Activated naive CD4-positive, alpha-beta T cell treated with Interleukin-2 at 50 U/mL for 16 hours (primary cell): ENCODE data around the gene PLET1.
A peak's percentile ranks its signal among the peaks of the same experiment; 100 is the strongest.

Experiments used
- DNase-seq: peaks from one replicate; pipeline ENCODE4 v3.0.0-alpha.2; 2020

The PLET1 gene

DNA sequence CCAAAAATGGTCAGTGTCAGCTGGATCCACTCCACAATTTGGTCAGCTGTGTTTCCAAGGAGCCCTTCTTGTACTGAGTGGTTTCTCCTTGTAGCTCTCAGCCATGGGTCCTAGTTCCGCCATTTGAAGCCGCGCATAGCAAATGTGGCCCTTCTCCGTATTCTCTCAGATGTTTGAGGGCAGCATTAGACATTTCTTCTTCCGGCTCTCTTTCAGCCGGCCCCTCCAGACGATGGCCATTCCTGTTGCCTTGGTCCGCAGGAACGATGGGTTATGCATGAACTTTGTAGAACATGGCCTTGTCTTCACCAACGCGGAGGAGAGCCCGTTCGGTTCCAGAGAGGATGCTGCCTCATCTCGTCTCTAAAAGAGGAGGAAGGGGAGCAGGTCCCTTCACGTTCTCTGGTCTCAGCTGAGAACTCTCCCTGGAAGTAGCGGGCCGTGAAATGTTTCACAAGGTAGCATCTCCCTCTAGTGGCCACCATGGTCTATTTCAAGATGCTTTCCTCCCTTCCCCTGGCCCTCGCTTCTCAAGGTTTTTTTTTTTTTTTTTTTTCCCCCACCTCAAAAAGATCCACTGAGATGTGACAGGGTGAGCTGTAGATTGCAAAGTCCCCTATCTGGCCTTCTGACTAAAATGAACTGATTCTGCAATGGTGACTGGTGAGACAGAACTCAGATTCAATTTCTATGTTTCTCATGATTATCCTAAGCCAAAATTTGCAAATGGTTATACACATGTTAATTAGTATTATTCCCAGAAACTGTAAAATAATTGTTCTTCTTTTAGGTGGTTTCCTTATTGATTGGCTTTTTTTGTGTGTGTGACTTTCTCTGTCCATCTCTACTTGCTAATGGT is 19.8 kb upstream of the PLET1 start:
- DNase-seq: peak; percentile 63

DNA sequence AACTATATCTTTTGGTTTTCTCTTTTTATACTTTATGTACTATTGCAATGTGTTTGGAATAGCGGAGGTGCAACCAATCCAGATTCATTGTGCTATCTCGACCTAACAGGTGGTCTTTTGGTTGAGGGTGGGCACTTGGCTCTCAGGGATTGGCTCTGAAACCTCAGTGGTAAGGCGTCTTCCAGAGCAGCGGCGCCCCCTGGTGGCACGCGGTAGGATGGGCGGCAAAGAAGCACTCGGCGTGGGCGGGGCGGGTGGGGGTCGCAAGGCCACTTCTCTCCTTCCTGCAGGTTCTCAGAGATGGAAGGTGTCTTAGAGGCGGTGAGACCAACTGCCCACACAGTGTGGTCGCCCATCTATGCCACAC is 19.2 kb upstream of the PLET1 start:
- DNase-seq: peak; percentile 75

DNA sequence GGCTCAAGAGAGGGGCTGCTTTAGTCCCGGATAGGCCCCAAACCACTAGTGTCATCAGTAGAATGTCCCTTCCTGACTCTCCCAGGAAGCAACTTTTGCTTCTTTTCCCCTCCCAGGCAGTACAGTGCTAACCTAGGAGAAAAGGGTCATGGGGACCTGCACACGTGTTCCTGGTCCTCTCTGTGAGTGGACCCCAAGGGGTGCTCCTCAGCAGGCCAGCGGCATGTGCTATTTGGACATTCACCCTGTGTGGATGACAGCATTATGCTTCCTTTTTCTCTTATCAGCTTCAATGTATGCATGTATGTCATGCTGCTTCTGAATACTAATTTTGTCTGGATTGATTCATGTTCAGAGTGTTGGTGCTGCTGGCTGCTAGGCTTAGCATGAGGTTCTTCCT is 18.1 kb upstream of the PLET1 start:
- DNase-seq: no peak

DNA sequence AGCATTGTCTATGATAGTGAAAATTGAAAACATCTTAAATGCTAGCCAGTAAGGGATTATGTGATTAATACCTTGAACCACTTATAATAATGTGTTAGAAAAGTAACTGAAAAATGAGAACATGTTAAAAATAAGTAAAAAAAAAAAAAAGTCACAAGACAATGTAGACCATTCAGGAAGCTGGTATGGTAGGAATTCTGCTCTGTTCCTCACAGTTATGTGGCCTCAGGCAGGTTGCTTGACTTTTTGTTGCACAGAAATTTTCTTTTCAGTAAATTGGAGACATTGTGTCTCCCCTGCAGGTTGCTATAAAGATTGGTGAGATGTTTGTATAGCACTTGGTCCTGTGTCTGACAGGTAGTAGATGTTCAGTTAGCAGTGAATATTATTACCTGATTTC is 17.3 kb upstream of the PLET1 start:
- DNase-seq: no peak

DNA sequence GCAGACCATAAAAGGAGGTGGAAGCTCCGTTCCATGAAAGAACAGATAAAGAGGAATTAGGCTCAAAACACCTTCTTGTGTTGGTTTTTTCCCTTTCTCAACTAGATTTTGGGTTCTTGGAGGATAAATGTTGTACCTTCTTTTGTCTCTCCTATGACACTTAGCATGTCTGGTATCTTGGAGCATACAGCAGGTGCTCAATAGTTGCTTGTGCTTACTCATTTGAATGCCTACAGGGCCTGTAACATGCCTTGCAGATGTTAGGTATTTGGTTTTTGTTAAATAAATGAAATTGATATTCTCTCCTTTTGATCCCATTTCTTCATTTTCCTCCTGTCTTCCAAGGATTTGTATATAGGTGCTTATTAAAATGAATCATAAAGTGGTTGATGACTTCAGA is 16.4 kb upstream of the PLET1 start:
- no peak for DNase-seq

DNA sequence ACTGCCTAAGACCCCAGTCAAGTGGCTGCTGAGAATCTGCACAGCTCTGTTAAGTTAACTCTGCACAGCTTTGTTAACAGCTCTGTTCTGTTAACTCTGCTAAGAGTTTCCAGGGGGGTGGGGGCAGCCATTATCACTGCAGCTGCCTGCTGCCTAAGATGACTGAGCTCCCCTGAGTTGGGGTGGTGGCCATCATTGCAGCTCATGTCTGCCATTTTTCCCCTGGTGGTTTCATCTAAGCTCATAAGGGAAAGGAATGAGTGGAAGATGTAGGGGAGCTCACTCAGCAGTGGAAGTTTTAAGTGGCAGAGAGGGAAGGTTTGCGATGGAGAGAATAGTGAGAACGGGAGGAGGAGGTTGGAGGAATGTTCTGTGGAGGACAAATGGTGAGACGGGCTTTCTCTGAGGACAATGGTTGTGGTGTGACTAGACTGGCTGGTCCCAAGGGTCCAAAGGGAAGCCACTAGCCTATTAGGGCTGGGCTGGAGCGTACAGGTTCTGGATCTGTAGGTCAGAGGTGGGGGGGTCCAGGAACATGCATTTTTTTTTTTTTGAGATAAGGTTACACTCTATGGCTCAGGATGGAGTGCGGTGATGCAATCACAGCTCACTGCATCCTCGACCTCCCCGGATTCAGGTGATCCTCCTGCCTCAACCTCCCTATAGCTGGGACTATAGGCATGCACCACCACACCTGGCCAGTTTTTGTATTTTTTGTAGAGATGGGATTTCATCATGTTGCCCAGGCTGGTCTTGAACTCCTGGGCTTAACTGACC is 13.5 kb upstream of the PLET1 start:
- no peak for DNase-seq

DNA sequence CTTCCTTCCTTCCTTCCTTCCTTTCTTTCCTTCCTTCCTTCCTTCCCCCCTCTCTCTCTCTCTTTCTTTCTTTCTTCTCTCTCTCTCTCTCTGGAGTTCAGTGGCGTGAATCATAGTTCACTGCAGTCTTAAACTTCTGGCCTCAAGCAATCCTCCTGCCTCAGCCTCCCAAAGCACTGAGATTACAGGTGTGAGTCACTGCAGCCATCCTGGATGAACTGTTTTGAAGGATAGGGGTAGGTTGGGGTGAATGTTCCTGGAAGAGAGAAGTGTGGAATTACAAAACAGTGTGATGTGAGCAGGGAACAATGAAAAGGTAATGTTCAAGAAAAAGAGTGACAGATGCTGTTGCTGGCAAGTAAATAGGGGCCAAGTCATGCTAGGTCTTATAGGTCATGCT is 12.4 kb upstream of the PLET1 start:
- no peak for DNase-seq

DNA sequence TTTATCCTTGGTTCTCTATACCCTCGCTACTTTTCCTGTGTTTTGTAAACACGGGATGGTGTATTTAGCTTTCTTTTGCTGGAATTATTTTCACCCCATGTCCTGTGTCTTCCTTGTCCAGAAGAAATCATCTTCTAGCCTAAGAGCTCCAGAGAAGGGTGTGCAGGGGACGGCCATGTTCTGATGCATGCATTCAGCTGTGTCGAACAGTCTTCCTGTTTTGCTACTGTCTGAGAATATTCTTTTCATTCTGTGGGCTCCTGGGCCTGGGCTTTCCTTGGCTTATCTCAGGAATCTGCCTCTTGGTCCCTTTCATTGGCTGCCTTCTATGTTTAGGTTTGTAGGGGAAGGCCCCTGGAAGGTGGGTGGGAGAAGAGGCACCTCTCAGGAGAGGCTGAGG is 10.6 kb upstream of the PLET1 start:
- DNase-seq: no peak

DNA sequence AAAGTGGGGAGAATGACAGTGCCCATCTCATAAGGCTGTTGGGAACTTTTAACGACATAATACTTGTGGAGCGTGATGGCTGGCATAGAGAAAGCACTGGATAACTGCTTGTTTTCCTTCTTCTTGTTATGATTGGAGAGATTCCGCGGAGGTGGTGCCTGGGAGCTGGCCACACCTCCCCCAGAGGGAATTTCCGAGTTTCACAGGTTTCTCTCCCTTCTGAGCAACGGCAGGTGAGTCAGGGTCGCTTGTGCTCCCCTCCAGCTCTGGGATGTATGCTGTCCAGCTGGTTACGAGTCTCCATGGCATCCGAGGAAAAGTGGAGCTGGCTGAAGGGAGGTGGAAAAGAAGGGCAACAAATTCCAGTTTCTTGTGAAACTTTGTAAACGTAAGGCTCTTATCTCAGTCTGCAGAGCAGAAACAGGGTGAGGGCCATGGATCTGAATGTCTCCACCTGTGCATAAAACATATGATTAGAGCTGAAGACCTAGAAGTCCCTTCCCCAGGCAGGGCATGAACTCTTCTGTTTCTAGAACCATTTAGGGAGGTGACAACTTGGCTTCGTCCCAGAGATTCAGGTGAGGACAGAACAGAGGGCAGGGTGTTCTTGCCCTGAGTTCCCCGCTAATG is 10.0 kb upstream of the PLET1 start:
- DNase-seq: no peak

DNA sequence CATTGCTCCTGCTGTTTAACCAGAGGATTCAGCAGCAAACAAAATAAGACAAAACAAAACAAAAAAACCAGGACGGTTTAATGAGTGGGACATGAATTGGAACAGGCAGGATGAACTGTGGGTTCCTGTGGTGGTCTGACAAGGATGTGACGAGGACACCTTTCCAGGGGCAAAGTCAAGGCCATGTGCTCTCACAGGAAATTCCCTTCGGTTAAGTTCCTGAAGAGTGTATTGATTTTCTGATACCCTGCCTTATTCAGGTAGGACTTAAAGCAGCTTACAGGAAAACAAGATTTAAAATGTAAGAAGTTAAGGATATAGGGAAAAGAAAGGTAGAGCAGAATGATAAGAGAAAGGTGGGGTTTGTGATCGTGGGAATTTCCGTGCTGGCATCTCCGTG is 8.5 kb upstream of the PLET1 start:
- no peak for DNase-seq

DNA sequence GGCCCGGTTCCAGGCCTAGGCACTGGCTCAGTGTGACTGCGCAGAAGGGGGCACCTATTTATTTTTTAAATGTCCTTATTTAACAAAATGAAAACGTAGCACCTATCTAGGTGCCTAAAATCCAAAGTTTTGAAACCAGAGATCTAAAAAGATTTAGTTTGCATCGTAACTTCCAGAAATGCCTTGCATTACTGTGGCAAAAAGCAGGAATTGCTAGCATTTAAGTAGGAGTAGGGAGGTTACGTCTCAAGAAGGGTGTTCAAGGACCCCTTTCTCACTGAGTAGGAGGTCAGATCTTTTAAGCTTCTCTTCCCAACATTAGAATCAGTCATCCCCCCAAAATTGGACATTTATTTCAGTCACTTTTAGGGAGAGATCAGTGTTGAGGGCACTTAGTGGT is 7.7 kb upstream of the PLET1 start:
- DNase-seq: no peak

DNA sequence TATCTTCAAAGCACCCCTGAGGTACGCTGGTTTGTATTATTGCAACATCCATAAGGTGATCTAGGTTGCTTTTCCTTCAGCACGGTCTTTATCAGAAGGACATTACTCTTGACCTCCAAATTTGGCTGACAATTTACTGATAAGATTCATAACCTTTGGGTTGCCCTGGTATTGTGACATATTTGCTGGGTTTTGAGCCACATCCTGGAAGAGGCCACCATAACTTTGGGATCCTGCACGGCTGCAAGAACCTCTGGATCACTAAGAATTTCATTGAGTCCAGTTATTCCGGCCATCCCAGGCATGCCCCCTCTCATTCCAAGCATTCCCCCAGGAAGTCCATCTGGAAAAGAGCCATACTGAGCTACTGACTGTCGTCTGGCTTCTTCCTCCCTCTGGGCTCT is 6.5 kb upstream of the PLET1 start:
- DNase-seq: no peak

DNA sequence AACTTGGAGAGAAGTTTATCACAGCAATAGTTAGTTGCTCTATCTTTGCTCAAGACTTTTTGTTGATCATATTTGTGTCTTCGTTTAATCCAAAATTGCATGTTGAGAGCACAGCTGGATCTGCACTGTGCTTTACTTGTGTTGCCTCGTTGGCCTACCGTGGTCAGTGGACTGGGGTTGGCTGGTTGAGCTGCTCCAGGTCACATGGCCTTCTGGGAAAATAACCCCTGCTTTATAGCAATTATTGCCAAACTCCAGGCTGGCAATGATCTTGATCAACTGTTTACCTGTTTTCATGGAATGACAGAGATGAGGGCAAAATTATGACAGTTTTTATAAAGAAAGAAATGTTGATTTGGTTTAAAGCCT is 5.7 kb upstream of the PLET1 start:
- DNase-seq: no peak

DNA sequence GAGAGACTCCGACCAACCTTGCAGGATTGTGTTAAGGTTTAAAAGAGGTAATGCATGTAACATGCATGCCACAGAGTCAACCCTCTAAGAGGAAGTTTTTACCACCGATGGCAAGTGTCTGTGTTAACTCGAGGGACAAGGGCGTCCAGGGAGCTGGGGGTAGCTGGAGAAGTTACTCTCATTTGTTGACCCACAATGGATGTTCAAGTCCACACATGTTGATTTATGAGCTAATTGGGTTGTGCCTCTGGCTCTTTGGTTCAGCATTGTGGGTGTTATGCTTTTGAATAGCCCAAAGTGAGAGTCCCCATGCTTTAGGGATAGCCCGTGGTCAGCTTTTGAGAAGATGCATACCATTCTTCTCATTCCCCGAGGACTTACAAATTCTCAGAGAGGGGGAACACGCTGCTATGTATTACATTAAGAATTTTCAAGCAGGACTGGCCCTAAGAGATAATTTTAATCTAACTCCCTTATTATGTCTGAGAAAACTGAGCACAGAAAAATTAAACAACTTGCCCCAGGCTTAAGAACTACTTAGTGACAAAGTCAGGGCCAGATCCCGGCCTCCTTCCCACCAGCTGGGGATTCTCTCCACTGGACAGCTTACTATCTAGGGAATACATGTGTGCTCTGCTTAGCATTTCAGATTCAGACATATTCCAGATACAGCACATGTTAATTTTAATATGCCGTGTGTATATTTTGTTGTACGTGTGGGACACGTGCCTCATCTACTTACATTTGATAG is 5.2 kb upstream of the PLET1 start:
- no peak for DNase-seq

DNA sequence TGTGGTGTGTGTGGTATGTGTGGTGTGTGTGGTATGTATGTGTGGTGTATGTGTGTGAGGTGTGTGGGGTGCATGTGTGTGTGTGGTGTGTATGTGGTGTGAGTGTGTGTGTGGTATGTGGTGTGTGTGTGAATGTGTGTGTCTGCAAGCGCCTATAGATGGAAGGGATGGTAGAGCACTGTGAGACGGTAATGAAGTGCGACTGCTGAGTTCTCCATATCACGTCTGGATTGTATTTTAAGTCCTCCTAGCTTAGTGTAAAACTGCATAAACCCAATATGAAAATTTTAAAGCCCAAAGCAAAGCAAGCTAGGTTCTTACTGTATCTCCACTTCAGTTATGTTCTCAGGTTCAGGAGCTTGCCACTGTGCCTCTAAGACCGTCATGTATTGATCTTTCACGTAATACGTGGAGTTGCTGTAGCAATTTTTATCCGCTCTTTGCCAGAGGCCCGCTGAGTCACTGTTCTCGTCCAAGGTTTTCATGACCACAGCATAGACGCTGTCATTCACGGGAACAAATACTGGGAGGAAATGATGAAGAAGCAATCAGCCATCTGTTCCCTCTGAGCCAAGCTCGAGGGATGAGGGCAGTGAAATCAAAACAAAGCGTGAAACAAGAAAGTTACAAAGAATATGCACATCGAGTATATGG is 5.5 kb downstream of the PLET1 start:
- no peak for DNase-seq

DNA sequence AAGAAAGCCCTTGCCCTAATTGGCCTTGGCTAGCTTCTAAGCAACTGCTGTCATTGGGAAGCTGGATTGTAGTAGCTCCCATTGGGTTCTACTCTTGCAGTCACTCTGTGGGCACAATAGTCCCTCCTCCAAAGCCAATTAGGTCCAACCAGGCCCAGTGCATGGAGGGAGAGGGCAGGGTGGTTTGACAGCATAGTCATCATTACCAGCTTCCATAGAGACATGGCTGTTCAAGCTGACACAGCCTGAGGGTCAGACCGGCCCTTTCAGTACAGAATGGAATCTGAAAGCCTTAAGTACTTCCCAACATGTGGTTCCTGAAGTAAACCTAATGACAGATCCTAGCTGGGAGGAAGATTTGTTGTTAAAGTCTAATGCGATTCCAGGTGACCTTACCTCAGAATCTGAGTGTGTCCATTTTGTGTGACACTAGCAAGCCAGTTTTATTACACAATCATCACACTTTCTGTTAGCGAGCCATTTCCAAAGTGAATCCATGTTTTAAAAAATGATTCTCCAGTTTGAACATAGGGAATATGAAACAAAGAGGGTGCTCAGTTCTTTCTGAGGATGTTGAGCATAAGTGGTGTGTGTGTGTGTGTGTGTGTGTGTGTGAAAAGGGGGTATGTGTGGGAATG is 6.9 kb downstream of the PLET1 start:
- no peak for DNase-seq

DNA sequence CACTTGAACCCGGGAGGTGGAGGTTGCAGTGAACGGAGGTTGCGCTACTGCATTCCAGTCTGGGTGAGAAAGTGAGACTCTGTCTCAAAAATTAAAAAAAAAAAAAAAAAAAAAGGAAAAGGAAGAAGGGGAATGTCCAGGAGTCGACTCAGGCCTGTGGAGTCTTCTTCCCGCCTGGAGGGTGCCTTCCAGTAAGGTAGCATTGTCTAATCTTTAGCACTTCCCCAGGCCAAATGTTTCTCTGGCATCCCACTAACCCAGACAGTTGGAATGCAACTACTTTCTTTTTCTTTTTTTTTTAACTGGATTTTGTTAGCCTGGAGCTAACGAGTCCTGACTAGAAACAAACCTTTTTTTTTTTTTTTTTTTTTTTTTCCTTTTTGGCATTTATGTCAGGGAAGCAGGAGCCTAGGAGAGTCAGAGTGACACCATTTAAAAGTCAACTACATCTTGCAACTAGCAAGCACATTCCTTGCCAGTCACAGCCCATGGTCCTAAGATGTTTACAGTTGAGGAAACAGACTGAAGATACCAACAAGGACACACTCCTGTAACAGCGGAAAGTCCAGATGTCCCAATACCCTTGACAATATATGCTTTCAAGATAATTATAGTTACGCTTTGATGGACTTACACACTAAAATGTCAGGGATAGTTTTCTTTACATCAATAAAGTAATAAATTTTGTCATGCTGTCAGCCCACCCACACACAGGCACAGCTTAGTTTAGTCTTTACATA is 10.6 kb downstream of the PLET1 start:
- no peak for DNase-seq

DNA sequence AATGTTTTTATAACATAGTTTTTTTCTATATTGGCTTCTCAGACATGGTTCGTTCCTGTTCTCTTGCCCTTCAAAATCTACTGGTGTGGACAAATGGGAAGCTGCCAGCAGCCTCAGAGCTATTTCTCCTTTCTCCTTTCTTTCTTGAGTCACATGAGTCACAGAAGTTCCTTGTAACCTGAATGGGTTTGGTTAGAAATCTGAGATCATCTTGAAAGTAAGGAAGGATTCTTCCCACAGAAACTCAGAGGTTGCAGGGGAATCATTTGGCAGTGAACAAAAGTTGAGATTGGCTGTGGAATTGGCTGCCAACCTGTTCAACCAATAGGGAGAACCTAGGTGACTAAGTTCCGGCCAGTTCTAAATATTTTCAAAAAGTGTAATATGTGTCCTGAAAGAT is 12.5 kb downstream of the PLET1 start:
- DNase-seq: no peak

DNA sequence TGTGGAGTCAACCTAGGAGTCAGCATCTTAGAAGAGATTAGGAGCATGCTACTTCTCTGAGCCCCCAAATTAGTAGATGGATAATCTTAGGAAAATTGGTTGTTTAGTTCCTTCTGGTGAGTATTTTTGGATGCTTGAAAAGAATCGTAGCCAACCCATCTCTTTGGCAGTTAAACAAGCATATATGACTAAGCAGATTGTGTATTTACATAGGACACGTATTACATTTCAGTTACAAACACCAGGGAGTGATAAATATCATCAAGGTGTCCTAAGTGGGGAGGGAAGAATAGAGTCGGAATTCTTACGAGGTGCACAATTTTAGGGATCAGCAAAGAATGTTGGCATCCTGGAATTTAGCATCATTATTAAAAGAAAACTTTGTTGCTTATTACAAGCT is 13.5 kb downstream of the PLET1 start:
- DNase-seq: no peak

DNA sequence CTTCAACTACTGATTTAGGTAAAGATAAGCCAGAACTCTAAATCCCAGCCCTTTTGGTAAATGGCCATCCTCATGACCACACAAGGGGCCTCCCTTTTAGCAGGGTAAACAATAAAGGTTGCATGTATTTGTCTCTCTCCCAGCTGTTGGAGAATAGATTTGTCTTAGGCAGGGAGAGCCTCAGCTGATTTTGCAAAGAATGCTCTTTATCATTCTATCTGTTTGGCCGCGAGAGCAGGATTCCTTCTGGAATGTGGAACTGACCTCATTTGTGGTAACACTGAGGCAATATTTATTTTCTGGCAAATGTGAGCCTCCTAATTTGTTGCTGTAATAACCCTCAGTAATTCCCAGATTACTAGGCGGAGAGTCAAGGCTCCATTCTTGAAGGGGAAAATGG is 19.2 kb downstream of the PLET1 start:
- no peak for DNase-seq

DNA sequence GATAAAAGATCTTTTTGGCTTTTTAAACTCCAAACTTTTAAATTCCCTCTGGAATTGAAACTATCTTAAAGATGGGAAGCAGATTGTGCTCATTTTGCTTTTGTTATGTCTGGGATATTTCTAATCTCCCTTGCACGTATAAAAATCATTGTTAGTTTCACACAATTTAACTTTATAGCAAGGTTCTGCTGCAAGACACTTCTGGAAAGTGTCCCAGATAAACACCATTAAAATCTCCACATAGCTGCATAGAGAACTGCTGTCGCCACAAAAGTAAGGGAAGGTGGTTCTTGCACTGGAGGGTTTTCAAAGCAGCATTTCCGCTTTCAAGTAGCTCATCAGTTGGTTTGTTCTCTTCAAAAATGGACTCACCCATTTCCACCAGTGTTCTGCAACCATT is 22.6 kb downstream of the PLET1 start:
- DNase-seq: no peak

DNA sequence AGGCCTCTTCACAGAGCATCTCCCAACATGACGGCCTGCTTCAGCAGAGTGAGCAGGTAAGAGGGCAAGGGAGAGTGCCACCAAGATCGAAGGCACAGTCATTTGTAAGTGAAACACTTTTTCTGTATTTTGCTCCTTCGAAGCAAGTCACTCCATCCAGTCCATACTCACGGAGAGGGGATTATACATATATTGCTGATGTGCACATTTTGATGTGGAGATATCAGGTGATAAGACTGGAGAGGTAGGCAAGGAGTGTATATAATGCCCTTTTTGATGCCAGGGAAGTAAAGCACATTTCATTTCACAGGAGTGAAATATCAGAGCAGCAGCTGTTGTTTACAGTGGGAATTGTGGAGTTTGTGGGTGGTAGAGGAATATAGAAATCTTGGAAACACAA is 23.2 kb downstream of the PLET1 start:
- DNase-seq: no peak
